DMS153 treated with DMSO at 0.1 percent for 48 hours (cell line): ENCODE measurements around the gene NCOR2.

Experiments used
- DNase-seq: peaks from one replicate; lab custom pipeline; 2025; ENCODE audit not compliant: unreplicated experiment; lab: John Stamatoyannopoulos, UW

Gene NCOR2

GRCh38 chr12:124577986-124578385 lies 10.6 kb upstream of the NCOR2 start:
- no peak for DNase-seq

DNA sequence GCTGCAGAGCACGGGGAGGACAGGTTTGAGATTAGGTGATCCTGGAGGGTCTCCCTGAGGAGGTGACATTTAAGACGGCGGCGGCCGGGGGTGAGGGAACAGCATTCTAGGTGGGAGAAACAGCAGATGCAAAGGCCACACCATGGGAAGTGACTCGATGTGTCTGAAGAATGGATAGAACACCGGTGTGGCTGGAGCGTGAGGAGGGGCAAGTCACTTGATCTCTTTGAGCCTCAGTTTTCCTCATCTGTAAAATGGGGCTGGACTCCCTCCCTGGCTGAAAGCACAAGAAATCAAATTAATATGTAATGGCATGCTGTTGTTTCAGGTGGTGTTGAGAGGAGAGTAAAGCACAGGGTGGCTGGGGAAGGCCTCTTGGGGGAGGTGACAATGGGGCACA lies 10.0 kb upstream of the NCOR2 start:
- DNase-seq, result no peak

GRCh38 chr12:124576061-124576650 lies 8.7 kb upstream of the NCOR2 start:
- no peak for DNase-seq

GRCh38 chr12:124573839-124574786 lies 6.7 kb upstream of the NCOR2 start:
- DNase-seq, result no peak

- DNase-seq, result no peak
Measured at GRCh38 chr12:124571556-124571955, 4.1 kb upstream of the NCOR2 start.

GRCh38 chr12:124570810-124571209 lies 3.4 kb upstream of the NCOR2 start:
- no peak for DNase-seq

- no peak for DNase-seq
Measured at GRCh38 chr12:124569375-124570148, 2.1 kb upstream of the NCOR2 start.

DNA sequence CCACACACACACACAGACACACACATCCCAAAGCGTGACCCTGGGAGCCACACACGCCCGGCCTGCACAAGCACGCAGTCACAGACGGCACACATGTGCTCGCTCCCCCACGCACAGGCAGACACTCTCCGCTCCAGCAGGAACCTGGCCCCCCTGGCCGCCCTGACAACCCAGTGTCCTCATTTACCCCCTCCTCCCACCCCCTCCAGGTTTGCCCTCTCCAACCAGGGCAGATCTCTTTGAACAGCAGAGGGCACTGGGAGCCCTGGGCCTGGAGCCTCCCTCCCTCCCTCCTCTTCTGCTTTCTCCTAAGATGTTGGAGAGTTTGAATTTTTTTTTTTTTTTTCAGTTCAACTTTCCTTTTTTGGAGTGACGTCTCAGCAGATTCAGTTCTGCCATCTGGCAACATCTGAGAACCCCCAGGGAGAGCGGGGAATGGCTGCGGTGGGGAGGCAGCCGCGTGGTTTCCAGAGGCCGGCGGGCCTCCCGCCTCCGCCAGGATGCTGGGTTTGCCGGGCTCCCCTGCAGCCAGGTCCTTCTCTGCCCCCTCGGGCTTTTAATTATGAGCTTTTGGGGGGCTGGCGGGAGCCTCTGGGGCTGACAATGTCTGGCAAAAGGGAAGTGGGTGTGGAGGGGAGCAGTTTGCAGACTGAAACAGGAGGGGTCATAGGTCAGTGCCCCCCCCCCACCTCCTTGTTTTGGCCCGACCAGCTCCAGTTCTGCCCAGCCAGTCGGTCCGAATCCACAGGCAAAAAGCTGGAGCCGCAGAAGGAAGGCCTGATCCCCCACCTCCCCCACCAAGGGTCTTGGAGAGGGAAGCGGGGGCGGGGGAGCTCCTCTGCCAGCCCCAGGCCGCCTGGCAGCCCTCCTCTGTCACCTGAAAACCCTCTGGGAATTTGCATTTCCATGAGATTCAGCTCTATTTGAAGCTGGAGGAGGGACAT lies 1.3 kb upstream of the NCOR2 start:
- DNase-seq, result no peak

GRCh38 chr12:124567673-124568373 lies 411 bp upstream of the NCOR2 start:
- no peak for DNase-seq

DNA sequence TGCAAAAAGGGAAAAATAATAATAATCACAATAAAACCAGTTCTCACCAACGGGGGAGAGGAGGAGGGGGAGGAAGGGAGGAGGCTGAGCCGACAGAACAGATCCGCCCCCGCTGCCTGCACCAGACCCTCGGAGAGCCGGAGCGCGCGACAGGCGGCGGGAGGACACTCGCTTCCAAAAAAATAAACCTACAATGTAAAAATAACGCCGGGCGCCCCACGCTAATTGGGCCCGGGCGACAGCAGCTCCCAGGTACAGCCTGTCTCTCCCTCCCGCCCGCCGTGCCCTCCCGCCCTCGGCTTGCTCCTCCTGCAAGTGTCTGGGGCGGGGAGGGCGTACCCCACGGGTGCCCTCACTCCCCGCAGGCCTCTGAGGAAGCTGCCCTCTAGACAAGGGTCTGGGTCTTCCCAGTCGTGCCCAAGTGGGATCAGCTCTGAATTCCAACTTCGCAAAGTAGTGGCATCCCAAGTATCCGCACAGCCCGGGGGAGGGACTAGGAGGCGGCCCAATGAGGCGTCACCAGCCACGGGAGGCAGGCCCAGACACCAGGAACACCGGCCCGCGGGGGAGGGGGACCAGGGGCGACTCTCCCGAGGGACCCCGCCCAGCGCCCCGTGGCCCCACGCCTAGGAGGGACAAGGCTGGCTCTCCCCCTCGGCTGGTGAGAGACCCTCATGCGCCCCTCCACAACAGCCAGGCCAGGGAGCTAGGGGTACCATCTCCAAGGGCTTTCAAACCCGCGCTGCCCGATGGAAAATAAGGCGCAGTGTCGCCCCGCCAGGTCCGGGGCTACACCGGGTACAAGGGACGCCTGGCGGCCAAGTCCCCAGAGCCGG lies 1.0 kb downstream of the NCOR2 start:
- peak; percentile 33 for DNase-seq

- no peak for DNase-seq
Measured at GRCh38 chr12:124565656-124566160, 1.7 kb downstream of the NCOR2 start.

- DNase-seq, result no peak
Measured at GRCh38 chr12:124564971-124565491, 2.4 kb downstream of the NCOR2 start.

DNA sequence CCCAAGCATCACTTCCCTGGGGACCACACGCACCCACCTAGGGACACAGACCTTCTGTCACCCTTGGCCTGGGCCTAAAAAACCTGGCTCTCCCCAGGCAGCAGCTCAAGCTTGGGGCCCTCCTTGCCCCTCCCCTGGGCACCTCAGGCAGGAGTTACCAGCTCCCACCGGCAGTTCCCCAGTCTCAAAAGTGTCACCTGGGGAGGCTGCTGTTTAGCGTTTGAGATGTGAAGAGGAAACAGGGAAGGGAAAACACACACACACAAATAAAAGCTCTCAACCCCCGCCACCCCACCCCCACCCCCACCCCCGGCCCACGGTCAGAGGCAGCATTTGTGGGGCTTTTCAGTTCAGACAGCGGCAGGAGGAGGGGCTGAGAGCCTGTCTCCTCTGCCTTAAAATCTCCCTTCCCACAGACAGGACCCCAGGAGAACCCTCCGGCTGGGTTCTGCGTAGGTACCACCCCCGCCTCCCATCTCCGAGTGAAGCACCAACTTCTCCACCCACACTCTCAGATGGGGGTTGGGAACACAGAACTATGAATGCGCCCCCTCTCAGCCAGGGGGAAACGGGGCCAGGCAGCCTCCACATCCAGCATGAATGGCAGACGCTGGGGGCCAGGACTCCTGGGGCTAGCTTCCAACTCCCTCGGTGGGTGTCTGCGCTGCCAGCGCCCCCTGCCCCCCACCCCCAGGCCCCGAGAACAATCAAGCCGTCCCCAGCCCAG lies 3.0 kb downstream of the NCOR2 start:
- peak; percentile 54 for DNase-seq

DNA sequence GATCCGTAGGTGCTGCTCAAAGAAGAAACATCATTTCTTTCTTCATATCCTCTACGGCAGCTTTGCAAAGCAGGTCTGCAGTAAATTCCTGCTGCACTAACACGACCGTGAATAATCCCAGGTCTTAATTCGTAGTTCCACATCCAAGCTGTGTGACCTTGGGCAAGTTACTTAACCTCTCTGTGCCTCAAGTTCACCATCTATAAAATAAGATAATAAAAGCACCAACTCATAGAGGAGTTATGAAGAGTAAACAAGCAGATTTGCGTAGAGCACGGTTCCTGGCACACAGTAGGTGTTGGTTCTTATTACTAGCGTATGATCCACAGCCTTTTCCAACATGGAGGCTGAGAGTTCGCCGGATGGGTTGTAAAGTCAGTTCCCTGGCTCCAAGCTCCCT lies 3.6 kb downstream of the NCOR2 start:
- no peak for DNase-seq

GRCh38 chr12:124563401-124563800 lies 4.0 kb downstream of the NCOR2 start:
- no peak for DNase-seq

DNA sequence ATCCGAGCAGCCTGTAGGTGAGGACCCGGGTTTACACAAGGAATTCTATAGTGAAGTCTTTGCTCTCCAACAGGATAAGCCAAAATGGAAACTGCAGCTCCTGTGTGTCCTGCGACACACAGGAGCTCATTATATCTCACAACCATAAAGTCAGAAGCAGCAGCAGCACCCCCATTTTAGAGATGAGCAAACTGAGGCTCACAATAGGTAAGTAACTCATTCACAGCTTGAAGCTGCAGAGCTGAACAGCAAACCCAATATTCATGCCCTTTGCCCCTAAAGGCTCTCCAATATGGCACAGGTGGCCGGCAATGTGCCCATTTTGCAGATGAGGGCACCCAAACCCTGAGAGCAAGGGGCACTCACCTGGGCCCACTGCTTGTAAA lies 4.6 kb downstream of the NCOR2 start:
- no peak for DNase-seq

DNA sequence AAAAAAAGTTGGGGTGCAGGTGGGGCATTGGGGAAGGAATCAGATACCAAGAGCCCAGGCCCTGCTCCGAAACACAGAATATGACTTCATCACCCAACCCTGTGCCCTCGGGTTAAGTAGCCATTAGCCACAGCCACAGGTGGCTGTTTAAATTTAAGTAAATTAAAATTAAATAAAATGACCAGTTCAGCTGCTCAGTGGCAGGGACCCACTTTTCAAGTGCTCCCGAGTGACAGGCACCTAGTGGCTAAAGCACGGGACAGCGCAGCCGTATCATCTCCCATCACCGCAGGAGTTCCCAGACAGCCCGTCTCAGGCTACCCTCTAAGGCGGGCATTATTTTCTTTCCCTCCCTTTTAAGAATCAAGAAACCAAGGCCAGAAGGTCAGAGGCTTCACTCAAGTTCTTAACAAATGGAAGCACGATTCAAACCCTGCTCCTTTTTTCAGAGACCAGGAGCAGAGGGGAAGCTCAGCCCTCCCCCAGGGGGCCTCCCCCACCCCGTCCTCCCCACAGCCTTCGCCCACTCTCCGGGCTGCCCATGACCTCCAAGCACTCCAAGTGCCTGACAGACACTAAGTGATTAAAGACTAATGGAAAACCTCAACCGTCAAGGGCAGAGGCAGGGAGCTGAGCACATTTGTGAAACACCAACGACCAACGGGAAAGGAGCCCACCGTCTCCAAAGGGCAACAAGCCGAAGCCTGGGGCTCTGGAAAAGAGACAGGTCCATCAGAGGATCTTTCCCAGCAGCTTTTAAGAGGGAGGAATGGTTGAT lies 5.2 kb downstream of the NCOR2 start:
- no peak for DNase-seq
